Cardiac muscle cell (in vitro differentiated cells and primary cell): ENCODE measurements around the gene SRSF5. TPM values are rescaled to one million over a fixed set of nuclear protein-coding genes. Genes with fewer than 3 reads are reported as not detected.

Experiments used
- DNase-seq, 2 donors: peaks; one replicate each; pipeline versions ENCODE4 v3.0.0 to v3.0.0-alpha.2; 2010 to 2017; ENCODE audit warnings: low read depth in 1 of 2, low spot score in 1 of 2
- H3K27ac ChIP-seq: fragments of 200-600 bp; sonication (generic); 2 replicates; pipeline ENCODE4 v1.5.1; 2016
- H3K27me3 ChIP-seq: fragments of 200-600 bp; sonication (generic); 2 replicates; pipeline ENCODE4 v1.6.0; 2016; ENCODE audit warnings: control low read depth
- H3K36me3 ChIP-seq: fragments of 200-600 bp; sonication (generic); 2 replicates; pipeline ENCODE4 v1.5.1; 2016; ENCODE audit warnings: control low read depth
- H3K4me1 ChIP-seq: fragments of 200-600 bp; sonication (generic); 2 replicates; pipeline ENCODE4 v1.8.1; 2017; ENCODE audit warnings: low read depth, mild to moderate bottlenecking, mixed run types
- H3K4me3 ChIP-seq: fragments of 200-600 bp; sonication (generic); 2 replicates; pipeline ENCODE4 v1.5.1; 2016; ENCODE audit warnings: mild to moderate bottlenecking
- H3K9me3 ChIP-seq: fragments of 200-600 bp; sonication (generic); 2 replicates; pipeline ENCODE4 v1.5.1; 2017; ENCODE audit warnings: low read depth, mild to moderate bottlenecking, control low read depth
- CTCF ChIP-seq: IDR thresholded peaks from 2 replicates; pipeline ENCODE4 v1.5.1; 2012; ENCODE audit warnings: low read depth, mild to moderate bottlenecking, low read length
- polyA plus RNA-seq: library from polyadenylated mRNA; unstranded; fragments of >200 nt; fragmentation: Nextera tagmentation; extraction: Ambion mirVana; gene quantifications from 2 replicates; pipeline ENCODE4 v1.2.1, GENCODE V29; 2016
- total RNA-seq: library from RNA; depleted of rRNA; stranded (reverse); fragments of >200 nt; gene quantifications from 2 replicates; pipeline ENCODE4 v1.2.3, GENCODE V29; 2016

Gene SRSF5
- total and polyA plus RNA-seq, 2 experiments from 2014 or later, result 566 to 687 TPM

DNA sequence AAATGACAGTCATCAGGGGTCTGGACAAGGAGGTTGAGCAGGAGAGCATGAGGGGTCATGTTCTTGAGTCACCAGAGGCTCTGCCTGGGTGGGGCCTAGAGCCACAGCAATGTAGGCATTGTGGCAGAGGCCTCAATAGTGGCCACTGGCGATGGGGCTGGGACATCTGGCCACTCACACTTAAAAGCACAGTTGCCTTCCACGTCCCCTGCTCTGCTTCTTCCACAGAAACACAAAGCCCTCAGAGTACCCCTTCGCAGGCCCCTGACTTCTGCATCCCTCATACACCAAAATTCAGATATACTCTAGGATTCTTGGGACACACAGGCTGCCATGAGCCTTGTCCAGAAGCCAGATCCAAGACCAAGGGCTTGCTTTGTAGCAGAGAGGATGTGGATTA, 27.8 kb downstream of the SRSF5 start:
- Histone ChIP-seq H3K4me1 (no peaks in the 10 kb centered on the region), H3K9me3 (no peaks in the 10 kb centered on the region), H3K27ac (no peak overlapping the region), H3K4me3 (no peak overlapping the region), H3K27me3 (no peaks in the 10 kb centered on the region), H3K36me3 (no peaks in the 10 kb centered on the region)
- DNase-seq, result no peak
- no peak for TF ChIP-seq CTCF

DNA sequence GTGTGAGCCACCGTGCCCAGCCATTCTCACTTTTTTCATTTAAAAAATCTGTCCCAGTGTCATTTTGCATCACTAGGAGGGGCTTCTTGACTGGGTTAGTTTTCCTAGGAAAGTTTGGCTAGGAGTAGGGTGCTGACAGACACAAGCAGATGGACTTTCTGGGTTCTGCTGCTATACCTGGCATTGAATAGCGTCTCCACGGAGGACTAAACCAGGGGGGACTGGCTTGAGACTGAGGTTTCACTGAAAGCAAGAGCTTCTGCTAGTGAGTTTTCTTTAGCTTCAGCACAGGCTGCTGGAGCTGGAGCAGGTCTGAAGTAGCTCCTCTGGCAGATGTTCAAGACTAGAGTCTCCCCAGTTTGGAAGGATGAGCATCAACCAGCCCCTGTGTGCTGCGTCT, 28.7 kb downstream of the SRSF5 start:
- no peaks in the 10 kb centered on the region for H3K27me3 ChIP-seq
- H3K36me3 ChIP-seq, result no peaks in the 10 kb centered on the region
- no peak overlapping the region for H3K27ac ChIP-seq
- H3K9me3 ChIP-seq, result no peaks in the 10 kb centered on the region
- H3K4me3 ChIP-seq, result no peak overlapping the region
- DNase-seq, result no peak
- H3K4me1 ChIP-seq, result no peaks in the 10 kb centered on the region
- TF ChIP-seq CTCF, result no peak

GRCh38 chr14:69796797-69797500, 30.0 kb downstream of the SRSF5 start, which contains the start of gene SLC10A1:
TSS of gene SLC10A1 (minus strand) at chr14:69797241. CDS start at chr14:69797155, 86 bp downstream.
- Histone ChIP-seq H3K4me3 (no peak within 1 kb of the TSS), H3K9me3 (no peaks in the 10 kb centered on the region), H3K27me3 (no peaks in the 10 kb centered on the region), H3K36me3 (no peaks in the 10 kb centered on the region), H3K27ac (no peak within 1 kb of the TSS), H3K4me1 (no peaks in the 10 kb centered on the region)
- no peak for TF ChIP-seq CTCF
- peak in 1 of 2 donors; percentile 50 for DNase-seq

- no peaks in the 10 kb centered on the region for H3K9me3 ChIP-seq
- H3K36me3 ChIP-seq, result no peaks in the 10 kb centered on the region
- no peak overlapping the region for H3K4me3 ChIP-seq
- H3K27ac ChIP-seq, result no peak overlapping the region
- H3K4me1 ChIP-seq, result no peaks in the 10 kb centered on the region
- H3K27me3 ChIP-seq, result no peaks in the 10 kb centered on the region
- TF ChIP-seq CTCF, result no peak
- peak in 1 of 2 donors; percentile 27 for DNase-seq
Observed at GRCh38 chr14:69797573-69798338, 30.8 kb downstream of the SRSF5 start.

DNA sequence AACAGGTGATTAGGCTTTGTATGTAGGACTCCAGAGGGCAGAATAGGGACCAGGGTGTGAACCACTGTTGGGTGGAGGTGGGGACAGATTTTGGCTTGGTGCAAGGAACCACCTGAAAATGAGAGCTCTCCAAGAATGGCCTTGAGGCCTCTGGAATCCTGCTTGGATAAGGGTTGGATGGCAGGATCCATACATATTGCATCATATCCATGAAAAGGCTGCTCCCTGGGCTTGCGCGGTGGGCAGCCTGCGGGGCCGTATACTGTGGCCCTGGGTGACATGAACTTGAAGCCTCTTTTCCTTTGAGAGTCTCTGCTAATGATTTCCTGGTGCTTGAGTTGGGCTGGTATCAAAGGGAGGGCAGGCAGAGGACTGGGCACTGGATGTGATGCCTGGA, 31.4 kb downstream of the SRSF5 start:
- no peaks in the 10 kb centered on the region for H3K27me3 ChIP-seq

More for the DNA sequence above, 31.4 kb downstream of the SRSF5 start:
- DNase-seq, result no peak
- H3K9me3 ChIP-seq, result no peaks in the 10 kb centered on the region
- no peak overlapping the region for H3K4me3 ChIP-seq
- no peak for TF ChIP-seq CTCF
- H3K4me1 ChIP-seq, result no peaks in the 10 kb centered on the region
- H3K27ac ChIP-seq, result no peak overlapping the region
- H3K36me3 ChIP-seq, result no peaks in the 10 kb centered on the region
